LNCaP clone FGC (cell line): ENCODE measurements around the gene TLE4.

Source experiments
- DNase-seq: peaks from one replicate; pipeline ENCODE4 v3.0.0-alpha.2; 2011; ENCODE audit warnings: low read depth
- H3K4me3 ChIP-seq: 2 replicates; pipeline ENCODE4 v1.5.1; 2011; ENCODE audit warnings: mild to moderate bottlenecking, low read depth, low read length, control low read depth
- CTCF ChIP-seq: IDR thresholded peaks from 2 replicates; pipeline ENCODE4 v1.5.1; 2012; ENCODE audit warnings: mild to moderate bottlenecking; ENCODE audit not compliant: control insufficient read depth, insufficient read depth; ENCODE audit errors: extremely low read depth

The TLE4 gene

GRCh38 chr9:79674052-79674777 lies 102.5 kb downstream of the TLE4 start:
- H3K4me3 ChIP-seq = no peak overlapping the region
- TF ChIP-seq CTCF = no peak
- DNase-seq = no peak

GRCh38 chr9:79681576-79681975 lies 109.8 kb downstream of the TLE4 start:
- no peak for TF ChIP-seq CTCF
- H3K4me3 ChIP-seq = no peak overlapping the region
- no peak for DNase-seq

GRCh38 chr9:79682076-79682736 lies 110.4 kb downstream of the TLE4 start:
- no peak for TF ChIP-seq CTCF
- no peak overlapping the region for H3K4me3 ChIP-seq
- no peak for DNase-seq

GRCh38 chr9:79684059-79684458 lies 112.3 kb downstream of the TLE4 start:
- DNase-seq = no peak
- no peak for TF ChIP-seq CTCF
- H3K4me3 ChIP-seq = no peak overlapping the region

- no peak for TF ChIP-seq CTCF
- DNase-seq = no peak
Observed at GRCh38 chr9:79684711-79685575, 113.2 kb downstream of the TLE4 start.

GRCh38 chr9:79685577-79685976 lies 113.8 kb downstream of the TLE4 start:
- H3K4me3 ChIP-seq = no peak overlapping the region
- TF ChIP-seq CTCF = no peak
- no peak for DNase-seq

More at GRCh38 chr9:79684711-79685575, 113.2 kb downstream of the TLE4 start:
- no peak overlapping the region for H3K4me3 ChIP-seq
